ENCODE data around the gene VSIG8.

The VSIG8 gene

DNA sequence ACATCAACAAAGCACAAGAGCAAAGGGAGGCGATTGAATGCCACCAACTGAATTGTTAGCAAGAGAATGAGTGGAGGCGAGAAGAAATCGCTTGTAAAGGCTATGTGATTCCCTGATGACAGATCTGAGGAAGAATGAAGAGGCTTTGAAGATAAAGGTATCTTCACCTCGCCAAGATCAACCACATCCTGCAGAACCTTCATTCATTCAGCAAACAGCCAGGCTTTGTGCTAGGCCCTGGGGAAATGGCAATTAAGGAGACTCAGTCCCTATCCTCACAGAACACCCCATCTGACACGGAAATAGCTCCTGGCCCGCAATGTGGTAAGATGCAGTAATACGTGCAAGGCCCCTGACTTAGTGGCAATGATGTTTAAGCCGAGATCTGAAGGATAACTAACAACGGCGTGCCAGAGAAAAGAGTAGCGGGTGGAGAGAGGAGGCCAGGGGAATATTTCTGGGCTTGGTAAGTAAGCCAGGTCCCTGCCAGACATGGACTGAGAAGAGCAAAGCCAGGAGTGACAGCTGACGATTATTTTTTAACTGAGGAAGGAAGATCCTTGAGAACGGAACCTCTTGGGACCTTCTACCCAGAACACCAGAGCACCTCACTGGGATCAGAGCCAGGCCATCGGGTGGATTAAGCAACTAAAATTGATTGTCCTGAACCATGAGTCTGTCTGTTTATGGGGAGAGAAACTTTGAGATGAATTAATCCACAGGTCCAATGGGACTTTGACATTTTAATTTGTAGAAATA is 4.6 kb upstream of the VSIG8 start:
- ChIA-PET POLR2A (no interaction called here), CTCF (no interaction called here)
- TF ChIP-seq SUZ12 (IDR thresholded peaks at IDR 0.05) (no peak), FOXA1 (IDR thresholded peaks at IDR 0.05) (no peak)
- DNase-seq (ENCODE audit: extremely low spot score): no peak

DNA sequence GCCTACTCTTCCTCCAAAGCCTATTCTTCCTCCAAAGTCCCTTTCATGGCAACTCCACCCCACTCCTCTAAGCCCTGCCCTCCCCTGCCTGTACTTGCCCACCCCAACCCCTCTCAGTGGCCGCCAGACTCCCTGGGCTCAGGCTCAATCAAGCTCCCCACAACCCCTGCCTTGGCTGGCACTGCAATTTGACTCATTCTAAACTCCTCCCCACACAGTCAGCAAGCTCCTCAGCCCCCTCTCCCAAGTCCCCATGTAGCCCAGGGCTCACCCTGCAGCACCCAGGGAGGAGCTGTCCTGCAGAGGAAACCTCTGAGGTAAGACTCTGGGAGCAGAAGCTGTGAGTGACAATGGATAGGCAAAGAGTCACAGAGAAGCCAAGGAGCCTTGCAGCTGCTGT is 3.6 kb upstream of the VSIG8 start:
- TF ChIP-seq LEF1 (IDR thresholded peaks at IDR 0.05; ENCODE audit: borderline replicate concordance) (no peak), FOXA1 (IDR thresholded peaks at IDR 0.05) (no peak), SUZ12 (IDR thresholded peaks at IDR 0.05) (no peak), FOXK2 (IDR thresholded peaks at IDR 0.05) (no peak), L3MBTL2 (conservative IDR thresholded peaks at IDR 0.05) (no peak)
- ChIA-PET CTCF (interaction anchor here (0.6 kb wide), 1 partner anchor 1831 kb away, joined by 3 read pairs; no protein-coding TSS in a partner anchor), POLR2A (no interaction called here)
- no peak for DNase-seq (ENCODE audit: extremely low spot score)

DNA sequence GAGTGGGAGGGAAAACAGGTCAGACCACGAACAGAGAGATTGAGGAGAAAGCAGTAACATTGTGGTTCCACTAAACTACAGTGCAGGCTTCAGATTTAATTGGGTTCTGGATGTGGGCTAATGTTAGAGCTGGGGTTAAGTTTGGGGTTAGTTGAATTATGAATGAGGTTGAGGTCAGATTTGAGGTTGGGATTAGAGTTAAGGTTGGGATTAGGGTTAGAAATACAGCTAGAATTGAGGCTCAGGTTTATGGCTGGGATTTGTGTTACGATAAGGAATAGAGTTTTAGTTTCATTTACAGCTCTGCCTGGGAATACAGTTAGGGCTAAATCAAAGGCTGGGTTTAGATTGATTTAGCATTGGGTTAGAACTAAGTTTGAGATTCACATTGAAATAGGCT is 1.8 kb upstream of the VSIG8 start:
- TF ChIP-seq ZNF384 (IDR thresholded peaks at IDR 0.05): no peak
- no peak for TF ChIP-seq BHLHE40 (IDR thresholded peaks at IDR 0.05; ENCODE audit: borderline replicate concordance)
- TF ChIP-seq, protein P1, sequence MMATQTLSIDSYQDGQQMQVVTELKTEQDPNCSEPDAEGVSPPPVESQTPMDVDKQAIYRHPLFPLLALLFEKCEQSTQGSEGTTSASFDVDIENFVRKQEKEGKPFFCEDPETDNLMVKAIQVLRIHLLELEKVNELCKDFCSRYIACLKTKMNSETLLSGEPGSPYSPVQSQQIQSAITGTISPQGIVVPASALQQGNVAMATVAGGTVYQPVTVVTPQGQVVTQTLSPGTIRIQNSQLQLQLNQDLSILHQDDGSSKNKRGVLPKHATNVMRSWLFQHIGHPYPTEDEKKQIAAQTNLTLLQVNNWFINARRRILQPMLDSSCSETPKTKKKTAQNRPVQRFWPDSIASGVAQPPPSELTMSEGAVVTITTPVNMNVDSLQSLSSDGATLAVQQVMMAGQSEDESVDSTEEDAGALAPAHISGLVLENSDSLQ (IDR thresholded peaks at IDR 0.05): no peak
- TF ChIP-seq FOXM1 (IDR thresholded peaks at IDR 0.05; ENCODE audit: borderline replicate concordance): no peak
- TF ChIP-seq TARDBP (IDR thresholded peaks at IDR 0.05): no peak
- TF ChIP-seq L3MBTL2 (conservative IDR thresholded peaks at IDR 0.05): no peak
- CTCF ChIA-PET: no interaction called here
- DNase-seq (ENCODE audit: extremely low spot score): no peak
- POLR2A ChIA-PET: no interaction called here

DNA sequence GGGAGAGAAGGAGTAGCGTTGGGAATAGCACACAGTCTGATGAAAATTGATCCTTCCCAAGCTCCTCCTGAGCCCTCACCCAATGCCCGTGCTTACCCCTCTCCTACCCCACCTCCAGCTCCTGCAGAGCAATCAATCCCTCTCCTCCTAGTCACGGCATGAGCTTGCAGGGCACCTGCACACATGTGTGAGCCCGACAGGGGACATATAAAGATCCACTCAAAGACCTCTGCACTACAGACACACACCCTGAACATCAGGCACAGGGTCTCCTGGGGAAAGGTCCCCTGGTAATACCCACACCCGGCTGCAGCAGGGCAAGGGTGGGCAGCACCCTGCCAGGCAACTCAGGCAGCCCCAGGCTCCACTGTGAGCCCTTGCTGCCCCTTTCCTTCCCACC is 426 bp downstream of the VSIG8 start:
- TF ChIP-seq L3MBTL2 (conservative IDR thresholded peaks at IDR 0.05) (no peak), LEF1 (IDR thresholded peaks at IDR 0.05; ENCODE audit: borderline replicate concordance) (no peak), ARNT (IDR thresholded peaks at IDR 0.05) (no peak), HDGF (IDR thresholded peaks at IDR 0.05; ENCODE audit: borderline replicate concordance) (no peak), FOXK2 (IDR thresholded peaks at IDR 0.05) (no peak), FOXM1 (IDR thresholded peaks at IDR 0.05; ENCODE audit: borderline replicate concordance) (no peak), ZNF384 (IDR thresholded peaks at IDR 0.05) (no peak), CTBP1 (IDR thresholded peaks at IDR 0.05; ENCODE audit: borderline replicate concordance) (no peak), ELF4 (IDR thresholded peaks at IDR 0.05) (no peak), NFRKB (IDR thresholded peaks at IDR 0.05) (no peak), TARDBP (IDR thresholded peaks at IDR 0.05) (no peak), SP1 (IDR thresholded peaks at IDR 0.05) (no peak), SUZ12 (IDR thresholded peaks at IDR 0.05) (no peak)
- TF ChIP-seq, protein P1 (IDR thresholded peaks at IDR 0.05): no peak
- ChIA-PET POLR2A (no interaction called here), CTCF (no interaction called here)
- no peak for DNase-seq (ENCODE audit: extremely low spot score)

DNA sequence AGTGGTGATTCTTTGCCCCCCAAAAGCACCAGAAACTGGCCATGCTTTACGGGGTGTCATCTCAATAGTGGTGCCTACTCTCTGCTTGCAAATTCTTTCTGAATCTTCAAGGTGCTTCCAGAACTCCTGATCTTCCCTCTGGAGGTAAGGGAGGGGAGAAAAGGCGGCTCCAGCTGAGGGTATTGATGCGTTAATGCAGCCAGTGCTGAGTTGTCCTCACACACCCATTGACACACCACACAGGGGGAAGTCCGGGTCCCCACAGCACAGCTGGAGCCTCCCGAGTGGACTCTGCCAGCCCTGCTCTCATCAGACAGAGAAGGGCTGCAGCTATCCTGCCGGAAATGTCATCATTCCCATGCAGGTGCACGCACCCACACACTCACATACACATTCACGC is 1.2 kb downstream of the VSIG8 start:
- DNase-seq (ENCODE audit: extremely low spot score): no peak
- POLR2A ChIA-PET: no interaction called here
- CTCF ChIA-PET: no interaction called here
- TF ChIP-seq SUZ12 (IDR thresholded peaks at IDR 0.05): no peak
- TF ChIP-seq TARDBP (IDR thresholded peaks at IDR 0.05): no peak
- no peak for TF ChIP-seq FOXK2 (IDR thresholded peaks at IDR 0.05)
- TF ChIP-seq, protein P1 (IDR thresholded peaks at IDR 0.05): no peak
- TF ChIP-seq ZNF384 (IDR thresholded peaks at IDR 0.05): no peak
- TF ChIP-seq FOXA1 (IDR thresholded peaks at IDR 0.05): no peak
- no peak for TF ChIP-seq SP1 (IDR thresholded peaks at IDR 0.05)
- no peak for TF ChIP-seq HDGF (IDR thresholded peaks at IDR 0.05; ENCODE audit: borderline replicate concordance)
- no peak for TF ChIP-seq ELF4 (IDR thresholded peaks at IDR 0.05)
- TF ChIP-seq CTBP1 (IDR thresholded peaks at IDR 0.05; ENCODE audit: borderline replicate concordance): no peak
- no peak for TF ChIP-seq NFRKB (IDR thresholded peaks at IDR 0.05)
- TF ChIP-seq L3MBTL2 (conservative IDR thresholded peaks at IDR 0.05): no peak
- no peak for TF ChIP-seq ARNT (IDR thresholded peaks at IDR 0.05)
- TF ChIP-seq BHLHE40 (IDR thresholded peaks at IDR 0.05; ENCODE audit: borderline replicate concordance): no peak

DNA sequence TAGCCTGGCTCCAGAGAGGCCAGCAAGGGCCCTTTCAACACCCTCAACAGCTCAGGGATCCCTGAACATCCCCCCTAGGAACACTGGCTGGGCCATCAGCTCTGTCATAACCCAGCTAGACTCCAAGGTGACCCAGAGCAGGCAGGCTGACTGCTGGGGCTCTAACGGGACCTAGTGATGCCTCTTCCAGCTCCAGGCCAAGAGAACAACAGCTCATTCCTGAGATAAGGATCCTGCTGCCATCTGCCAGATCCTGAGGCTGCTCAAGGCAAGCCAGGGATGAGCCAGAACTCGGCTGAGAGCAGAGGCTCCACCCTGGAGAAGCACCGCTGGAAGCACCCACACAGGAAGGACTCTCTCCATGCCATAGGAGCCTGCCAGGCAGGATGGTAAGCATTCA is 2.0 kb downstream of the VSIG8 start:
- POLR2A ChIA-PET: no interaction called here
- DNase-seq (ENCODE audit: extremely low spot score): no peak

More for the DNA sequence above, 2.0 kb downstream of the VSIG8 start:
- TF ChIP-seq NFRKB (IDR thresholded peaks at IDR 0.05) (no peak), TARDBP (IDR thresholded peaks at IDR 0.05) (no peak), ZNF384 (IDR thresholded peaks at IDR 0.05) (no peak), L3MBTL2 (conservative IDR thresholded peaks at IDR 0.05) (no peak), SP1 (IDR thresholded peaks at IDR 0.05) (no peak), HDGF (IDR thresholded peaks at IDR 0.05; ENCODE audit: borderline replicate concordance) (no peak), CTBP1 (IDR thresholded peaks at IDR 0.05; ENCODE audit: borderline replicate concordance) (no peak), FOXA1 (IDR thresholded peaks at IDR 0.05) (no peak), SUZ12 (IDR thresholded peaks at IDR 0.05) (no peak)
- TF ChIP-seq, protein P1 (IDR thresholded peaks at IDR 0.05): no peak
- CTCF ChIA-PET: interaction anchor here (1.1 kb wide), 1 partner anchor 20 kb away, joined by 3 read pairs; no protein-coding TSS in a partner anchor
